ENCODE measurements around the gene KRT9. TPM values are rescaled to one million over a fixed set of nuclear protein-coding genes. Genes with fewer than 3 reads are reported as not detected.
A peak's percentile ranks its signal among the peaks of the same experiment; 100 is the strongest.
"Not testable (repeated sequence)": the region's sequence is repeated elsewhere in the genome, so short reads cannot be mapped to it uniquely, and the experiment has no call there.

The KRT9 gene
- total RNA-seq, 2 donors from 2014 or later = not detected

- intact Hi-C loops (cut with DNase I, micrococcal nuclease); DNase-seq: not testable (repeated sequence)
Measured at GRCh38 chr17:41582061-41582968, 10.5 kb upstream of the KRT9 start.

GRCh38 chr17:41581366-41582060, 9.7 kb upstream of the KRT9 start:
- DNase-seq (no peak), ATAC-seq (no peak)
- intact Hi-C loops (cut with DNase I, micrococcal nuclease) = no loop called here

More at GRCh38 chr17:41582061-41582968, 10.5 kb upstream of the KRT9 start:
- not testable (repeated sequence) for ATAC-seq

GRCh38 chr17:41580687-41581365, 9.0 kb upstream of the KRT9 start:
- ATAC-seq (no peak), DNase-seq (no peak)
- intact Hi-C loops (cut with DNase I, micrococcal nuclease) = no loop called here

GRCh38 chr17:41580244-41580575, 8.4 kb upstream of the KRT9 start:
- DNase-seq = no peak
- no peak for ATAC-seq
- intact Hi-C loops (cut with DNase I, micrococcal nuclease) = no loop called here

GRCh38 chr17:41579484-41580243, 7.8 kb upstream of the KRT9 start:
- DNase-seq (peak; percentile 83 to 88), ATAC-seq (peak; percentile 93)
- intact Hi-C loops (cut with DNase I, micrococcal nuclease) = no loop called here

GRCh38 chr17:41578971-41579370, 7.1 kb upstream of the KRT9 start:
- ATAC-seq = no peak
- DNase-seq = no peak
- intact Hi-C loops (cut with DNase I, micrococcal nuclease) = no loop called here

- DNase-seq (no peak), ATAC-seq (no peak)
- intact Hi-C loops (cut with DNase I, micrococcal nuclease) = no loop called here
Measured at GRCh38 chr17:41578538-41578937, 6.7 kb upstream of the KRT9 start.

- peak in 1 of 2 donors; percentile 21 for DNase-seq
- intact Hi-C loops (cut with DNase I, micrococcal nuclease) = not testable (repeated sequence)
- ATAC-seq = peak; percentile 71
Measured at GRCh38 chr17:41576740-41577139, 4.9 kb upstream of the KRT9 start.

- intact Hi-C loops (cut with DNase I, micrococcal nuclease) = no loop called here
- DNase-seq (no peak), ATAC-seq (no peak)
Measured at GRCh38 chr17:41575336-41575735, 3.5 kb upstream of the KRT9 start.

- ATAC-seq (no peak), DNase-seq (no peak)
- intact Hi-C loops (cut with DNase I, micrococcal nuclease) = no loop called here
Measured at GRCh38 chr17:41567317-41567716, 4.5 kb downstream of the KRT9 start.

- no peak for ATAC-seq
- DNase-seq = no peak
- intact Hi-C loops (cut with DNase I, micrococcal nuclease) = no loop called here
Measured at GRCh38 chr17:41565338-41565737, 6.5 kb downstream of the KRT9 start.

GRCh38 chr17:41563607-41564170, 8.2 kb downstream of the KRT9 start:
- no peak for ATAC-seq
- DNase-seq = no peak
- intact Hi-C loops (cut with DNase I, micrococcal nuclease) = no loop called here

GRCh38 chr17:41561554-41561953, 10.3 kb downstream of the KRT9 start:
- no peak for ATAC-seq
- intact Hi-C loops (cut with DNase I, micrococcal nuclease) = no loop called here

GRCh38 chr17:41559548-41559947, 12.3 kb downstream of the KRT9 start:
- ATAC-seq = no peak
- DNase-seq = no peak
- intact Hi-C loops (cut with DNase I, micrococcal nuclease) = loop anchor here in 1 of 2 donors (10.0 kb wide), 1 partner anchor 85 kb away; no protein-coding TSS in a partner anchor

More at GRCh38 chr17:41561554-41561953, 10.3 kb downstream of the KRT9 start:
- no peak for DNase-seq

GRCh38 chr17:41556931-41557330, 14.9 kb downstream of the KRT9 start:
- ATAC-seq (no peak), DNase-seq (no peak)
- intact Hi-C loops (cut with DNase I, micrococcal nuclease) = loop anchor here in 1 of 2 donors (10.0 kb wide), 1 partner anchor 88 kb away; no protein-coding TSS in a partner anchor

- DNase-seq = no peak
- intact Hi-C loops (cut with DNase I, micrococcal nuclease) = loop anchor here in 1 of 2 donors (10.0 kb wide), 1 partner anchor 88 kb away; no protein-coding TSS in a partner anchor
- no peak for ATAC-seq
Measured at GRCh38 chr17:41556306-41556705, 15.6 kb downstream of the KRT9 start.

- peak; percentile 83 for ATAC-seq
- intact Hi-C loops (cut with DNase I, micrococcal nuclease) = loop anchor here in 1 of 2 donors (10.0 kb wide), 1 partner anchor 90 kb away; no protein-coding TSS in a partner anchor
Measured at GRCh38 chr17:41555105-41555887, 16.6 kb downstream of the KRT9 start.

More at GRCh38 chr17:41555105-41555887, 16.6 kb downstream of the KRT9 start:
- DNase-seq = peak in 1 of 2 donors; percentile 59
